Sigmoid colon (tissue), 7 donors: Measurements from ENCODE around the gene IL1R2. TPM values are rescaled to one million over a fixed set of nuclear protein-coding genes. Genes with fewer than 3 reads are reported as not detected.
A peak's percentile ranks its signal among the peaks of the same experiment; 100 is the strongest.

Experiments
- DNase-seq: peaks from one replicate; pipeline ENCODE4 v3.0.0-alpha.2; 2019
- H3K27ac ChIP-seq, 4 donors: fragments of 200-600 bp; sonication (generic); one replicate each; pipeline ENCODE4 v1.5.1; 2016 to 2019; ENCODE audit warnings: mild to moderate bottlenecking in 1 of 4
- H3K27me3 ChIP-seq, 3 donors: fragments of 200-600 bp; sonication (generic); one replicate each; pipeline ENCODE4 v1.5.1; 2019; ENCODE audit warnings: mild to moderate bottlenecking in 1 of 3
- H3K36me3 ChIP-seq, 4 donors: fragments of 200-600 bp; sonication (generic); one replicate each; pipeline ENCODE4 v1.5.1; 2016 to 2019
- H3K4me1 ChIP-seq, 4 donors: fragments of 200-600 bp; sonication (generic); one replicate each; pipeline ENCODE4 v1.5.1; 2017 to 2019
- H3K4me3 ChIP-seq, 4 donors: fragments of 200-600 bp; sonication (generic); one replicate each; pipeline ENCODE4 v1.5.1; 2017 to 2019; ENCODE audit warnings: mild to moderate bottlenecking in 2 of 4, moderate library complexity in 1 of 4
- H3K9me3 ChIP-seq, 4 donors: fragments of 200-600 bp in 3 of 4; sonication (generic) in 3 of 4; one replicate each; pipeline versions ENCODE4 v1.5.1 to v1.6.1; 2013 to 2019
- EP300 ChIP-seq, 4 donors: sonication (generic); formaldehyde crosslinking; IDR thresholded peaks; one replicate each; pipeline ENCODE4 v1.6.1; 2017; ENCODE audit warnings: antibody characterized with exemption in 4 of 4
- POLR2A ChIP-seq, 2 donors: fragments of 450-650 bp; IDR thresholded peaks; one replicate each; pipeline ENCODE4 v1.6.1; 2016; ENCODE audit warnings: antibody characterized with exemption in 2 of 2, mild to moderate bottlenecking in 2 of 2, moderate library complexity in 2 of 2
- POLR2AphosphoS5 ChIP-seq, 4 donors: sonication (generic); formaldehyde crosslinking; IDR thresholded peaks; one replicate each; pipeline ENCODE4 v1.6.1; 2017; ENCODE audit warnings: antibody characterized with exemption in 4 of 4
- WGBS, 2 donors: extraction: QIAGEN DNeasy Blood & Tissue Kit; methylation state at CpG; one replicate each; pipeline ENCODE4 v1.1.7; 2013; 5-methylcytosine and 5-hydroxymethylcytosine counted together
- intact Hi-C: fragments of 100-400 bp; cut with DNase I; formaldehyde crosslinking; loops from one replicate; pipeline ENCODE4 v1.15.1; 2023
- polyA plus RNA-seq, 3 donors: library from polyadenylated mRNA; stranded (reverse); fragments of 200-250 nt; gene quantifications; one replicate each; pipeline ENCODE4 v1.2.3, GENCODE V29; 2013
- total RNA-seq, 4 donors: library from RNA; depleted of rRNA; stranded (reverse); fragments of >200 nt; gene quantifications; one replicate each; pipeline ENCODE4 v1.1.0, GENCODE V29; 2016
- TF ChIP-seq, protein P1 (sequence below), 4 experiments: fragments of 450-650 bp in 3 of 4; fragments of 200-600 bp in 1 of 4; IDR thresholded peaks; one replicate each; pipeline ENCODE4 v1.5.1; 2016 to 2019; ENCODE audit warnings: antibody characterized with exemption in 4 of 4, mild to moderate bottlenecking in 3 of 4, moderate library complexity in 2 of 4
- donor health status: healthy with polysubstance abuse.
- donor health status: Bipolar disorder and iron deficiency.
- donor health status: healthy.

Gene IL1R2
- total and polyA plus RNA-seq, 7 donors, result 3.0 to 26.4 (median 15.9) TPM

DNA sequence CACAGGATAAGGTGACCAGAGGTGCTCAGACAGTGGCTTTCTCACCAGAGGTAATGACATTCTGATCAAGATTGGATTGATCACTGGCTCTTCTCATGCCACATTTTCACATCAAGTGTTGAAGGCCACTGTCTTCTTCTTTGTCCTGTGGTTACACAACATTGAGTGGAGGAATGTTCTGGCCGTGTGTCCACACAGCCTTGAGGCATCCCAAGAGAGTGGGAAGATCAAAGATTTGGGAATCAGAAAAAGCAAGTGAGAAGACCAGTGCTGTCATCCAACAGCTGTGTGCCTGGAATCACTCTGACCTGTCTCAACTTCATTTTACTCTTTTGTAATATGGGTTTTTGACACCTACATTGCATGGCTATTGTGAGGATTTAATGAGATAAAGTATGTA, 67.4 kb downstream of the IL1R2 start:
- DNase-seq, result no peak
- intact Hi-C loops, result no loop called here

DNA sequence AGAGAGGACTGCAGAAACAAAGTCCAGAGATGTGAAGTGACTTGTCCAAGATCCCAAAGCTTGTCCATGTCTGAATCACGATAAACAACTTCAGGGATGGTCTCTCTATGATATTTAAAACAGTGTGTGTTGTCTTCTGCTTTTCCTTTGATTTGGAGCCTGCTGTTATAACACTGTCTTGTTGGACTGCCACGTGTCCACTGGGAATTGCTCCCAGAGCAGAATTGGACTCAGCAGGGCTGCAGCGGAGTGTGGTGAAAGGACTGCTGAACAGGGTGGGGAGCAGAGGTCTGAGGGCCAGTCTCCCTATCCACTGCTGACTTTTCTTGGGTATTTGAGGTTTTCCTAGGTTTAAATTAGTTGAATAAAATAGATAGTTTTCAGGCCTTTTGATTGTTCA, 68.3 kb downstream of the IL1R2 start:
- Histone ChIP-seq H3K4me3 (no peak overlapping the region), H3K36me3 (no peaks in the 10 kb centered on the region), H3K9me3 (no peaks in the 10 kb centered on the region), H3K4me1 (peaks cover 0 to 59% (median 54%) of the 10 kb centered on the region in 4 donors), H3K27ac (peak overlapping the region; percentile 4 to 98 (median 44)), H3K27me3 (no peaks in the 10 kb centered on the region)
- intact Hi-C loops, result loop anchor here (5.0 kb wide), 2 partner anchors 38 to 363 kb away; partner anchors contain the start of gene MAP4K4
- DNase-seq, result no peak
- WGBS, 2 donors, result 72 to 76% methylated on average over 3 of the region's 3 CpGs
- TF ChIP-seq EP300 (IDR thresholded peaks at IDR 0.05) (no peak), POLR2AphosphoS5 (IDR thresholded peaks at IDR 0.05) (peak in 1 of 4 donors; percentile 9), POLR2A (IDR thresholded peaks at IDR 0.05) (no peak)
- TF ChIP-seq, protein P1, sequence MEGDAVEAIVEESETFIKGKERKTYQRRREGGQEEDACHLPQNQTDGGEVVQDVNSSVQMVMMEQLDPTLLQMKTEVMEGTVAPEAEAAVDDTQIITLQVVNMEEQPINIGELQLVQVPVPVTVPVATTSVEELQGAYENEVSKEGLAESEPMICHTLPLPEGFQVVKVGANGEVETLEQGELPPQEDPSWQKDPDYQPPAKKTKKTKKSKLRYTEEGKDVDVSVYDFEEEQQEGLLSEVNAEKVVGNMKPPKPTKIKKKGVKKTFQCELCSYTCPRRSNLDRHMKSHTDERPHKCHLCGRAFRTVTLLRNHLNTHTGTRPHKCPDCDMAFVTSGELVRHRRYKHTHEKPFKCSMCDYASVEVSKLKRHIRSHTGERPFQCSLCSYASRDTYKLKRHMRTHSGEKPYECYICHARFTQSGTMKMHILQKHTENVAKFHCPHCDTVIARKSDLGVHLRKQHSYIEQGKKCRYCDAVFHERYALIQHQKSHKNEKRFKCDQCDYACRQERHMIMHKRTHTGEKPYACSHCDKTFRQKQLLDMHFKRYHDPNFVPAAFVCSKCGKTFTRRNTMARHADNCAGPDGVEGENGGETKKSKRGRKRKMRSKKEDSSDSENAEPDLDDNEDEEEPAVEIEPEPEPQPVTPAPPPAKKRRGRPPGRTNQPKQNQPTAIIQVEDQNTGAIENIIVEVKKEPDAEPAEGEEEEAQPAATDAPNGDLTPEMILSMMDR (IDR thresholded peaks at IDR 0.05), result no peak

More for the DNA sequence above, 67.4 kb downstream of the IL1R2 start:
- no peak for TF ChIP-seq EP300 (IDR thresholded peaks at IDR 0.05)
- TF ChIP-seq POLR2AphosphoS5 (IDR thresholded peaks at IDR 0.05), result peak; percentile 18 to 62 (median 46)
- H3K36me3 ChIP-seq, result no peaks in the 10 kb centered on the region
- H3K9me3 ChIP-seq, result no peaks in the 10 kb centered on the region
- H3K27me3 ChIP-seq, result no peaks in the 10 kb centered on the region
- H3K4me1 ChIP-seq, result peaks cover 0 to 50% (median 46%) of the 10 kb centered on the region in 4 donors
- no peak overlapping the region for H3K4me3 ChIP-seq
- peak overlapping the region in 2 of 4 donors; percentile 16 to 31 for H3K27ac ChIP-seq
- 76 to 87% methylated on average over 1 of the region's 1 CpG for WGBS, 2 donors

DNA sequence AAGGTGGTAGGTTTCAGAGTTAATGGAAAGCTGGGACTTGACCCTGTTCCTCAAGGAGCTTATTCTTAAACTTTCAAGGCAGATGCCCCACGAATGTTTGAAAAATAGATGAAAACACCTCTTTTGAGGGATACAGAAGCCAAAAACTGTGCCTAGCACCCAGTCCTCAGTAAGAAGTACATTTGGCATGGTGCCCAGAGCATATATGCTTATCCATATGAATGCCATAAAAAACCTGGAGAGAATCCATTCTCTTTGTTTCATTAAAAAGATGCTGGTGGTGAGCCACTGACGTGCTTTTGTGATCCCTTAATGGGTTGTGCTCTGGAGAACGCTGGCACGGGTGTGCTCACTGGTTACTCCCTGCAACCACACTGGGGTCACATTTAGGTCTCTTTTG, 69.0 kb downstream of the IL1R2 start:
- TF ChIP-seq POLR2AphosphoS5 (IDR thresholded peaks at IDR 0.05), result no peak
- no peak for TF ChIP-seq EP300 (IDR thresholded peaks at IDR 0.05)
- TF ChIP-seq, protein P1 (IDR thresholded peaks at IDR 0.05), result no peak
- no peak for TF ChIP-seq POLR2A (IDR thresholded peaks at IDR 0.05)
- Histone ChIP-seq H3K27ac (peak overlapping the region in 2 of 4 donors; percentile 97 to 98), H3K27me3 (no peaks in the 10 kb centered on the region), H3K4me1 (peaks cover 0 to 66% (median 61%) of the 10 kb centered on the region in 4 donors), H3K36me3 (no peaks in the 10 kb centered on the region), H3K4me3 (no peak overlapping the region), H3K9me3 (no peaks in the 10 kb centered on the region)
- DNase-seq, result no peak
- intact Hi-C loops, result loop anchor here (5.0 kb wide), 2 partner anchors 38 to 363 kb away; partner anchors contain the start of gene MAP4K4
- WGBS, 2 donors, result 60 to 85% methylated on average over 4 of the region's 4 CpGs

DNA sequence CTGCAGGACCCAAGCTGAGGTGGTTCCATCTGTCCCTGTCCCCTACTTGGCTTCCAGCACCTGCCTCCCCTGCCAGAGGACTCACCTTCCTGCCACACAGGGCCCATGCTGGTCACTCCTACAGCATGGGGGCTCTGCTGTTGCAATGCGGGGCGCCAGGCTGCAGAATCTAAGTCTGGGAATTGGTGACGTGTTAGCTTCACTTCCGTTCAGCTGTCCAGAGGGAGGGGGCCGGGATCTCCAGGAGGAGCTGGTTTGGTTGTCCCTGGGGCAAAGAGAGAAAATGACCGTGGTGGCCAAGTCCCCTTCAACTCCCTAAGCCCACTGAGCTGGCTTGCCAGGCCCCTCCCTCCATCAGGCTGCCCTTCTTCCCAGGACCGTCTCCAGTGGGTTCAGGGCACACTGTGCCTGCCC, 69.5 kb downstream of the IL1R2 start:
- no peaks in the 10 kb centered on the region for H3K9me3 ChIP-seq
- WGBS, 2 donors, result 86 to 90% methylated on average over 7 of the region's 7 CpGs
- peak overlapping the region in 3 of 4 donors; percentile 92 to 98 (median 97) for H3K27ac ChIP-seq
- no peak for DNase-seq
- TF ChIP-seq, protein P1 (IDR thresholded peaks at IDR 0.05), result no peak
- TF ChIP-seq POLR2AphosphoS5 (IDR thresholded peaks at IDR 0.05), result no peak
- TF ChIP-seq EP300 (IDR thresholded peaks at IDR 0.05), result no peak
- no peak for TF ChIP-seq POLR2A (IDR thresholded peaks at IDR 0.05)
- H3K4me1 ChIP-seq, result peaks cover 0 to 71% (median 64%) of the 10 kb centered on the region in 4 donors
- H3K36me3 ChIP-seq, result no peaks in the 10 kb centered on the region
- intact Hi-C loops, result loop anchor here (5.0 kb wide), 2 partner anchors 39 to 364 kb away; partner anchors contain the start of gene MAP4K4
- H3K27me3 ChIP-seq, result no peaks in the 10 kb centered on the region
- H3K4me3 ChIP-seq, result no peak overlapping the region

DNA sequence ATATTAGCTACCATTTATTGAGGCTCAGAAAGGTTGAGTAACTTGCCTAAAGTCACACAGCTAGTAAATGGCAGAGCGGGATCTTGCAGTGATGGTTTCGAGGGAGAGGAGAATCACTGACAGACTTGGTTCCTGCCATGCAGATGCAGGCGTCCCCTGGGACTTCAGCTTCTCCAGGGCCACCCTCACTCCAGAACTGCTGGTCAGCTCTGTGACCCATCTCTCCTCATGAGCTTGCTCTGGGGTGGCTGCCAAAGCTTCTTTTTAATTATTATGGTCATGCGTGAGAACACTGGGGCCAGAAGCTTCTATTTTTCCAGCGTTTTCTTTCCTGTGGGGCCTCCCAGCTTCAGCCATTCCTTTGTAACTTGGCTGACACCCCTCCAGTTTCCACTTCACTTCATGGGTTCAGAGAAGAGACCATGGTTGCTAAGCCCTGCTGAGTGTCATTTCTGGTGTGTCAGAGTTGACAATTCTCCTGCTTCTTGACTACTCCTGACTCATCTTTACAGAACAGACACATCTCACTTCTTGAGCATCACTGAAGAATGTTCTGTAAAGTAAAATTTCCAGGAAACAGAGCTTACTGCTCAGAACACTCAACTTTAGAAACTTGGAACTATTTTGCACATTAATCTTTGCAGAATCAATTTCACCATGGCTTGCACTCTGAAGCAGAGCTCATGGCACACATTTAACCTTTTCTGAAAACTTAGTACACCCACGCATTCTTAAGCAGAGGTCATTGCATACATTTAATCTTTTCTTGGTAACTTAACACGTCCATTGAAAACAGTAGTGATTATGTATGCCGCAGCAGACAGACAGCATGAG, 70.4 kb downstream of the IL1R2 start:
- DNase-seq, result no peak

More for the DNA sequence above, 70.4 kb downstream of the IL1R2 start:
- intact Hi-C loops, result loop anchor here (5.0 kb wide), 2 partner anchors 40 to 365 kb away; partner anchors contain the start of gene MAP4K4
- no peaks in the 10 kb centered on the region for H3K9me3 ChIP-seq
- no peaks in the 10 kb centered on the region for H3K36me3 ChIP-seq
- H3K27ac ChIP-seq, result peak overlapping the region; percentile 89 to 98 (median 94)
- TF ChIP-seq POLR2AphosphoS5 (IDR thresholded peaks at IDR 0.05), result peak in 3 of 4 donors; percentile 62 to 83 (median 78)
- peak in 3 of 4 donors; percentile 29 to 71 (median 62) for TF ChIP-seq EP300 (IDR thresholded peaks at IDR 0.05)
- TF ChIP-seq POLR2A (IDR thresholded peaks at IDR 0.05), result no peak
- no peak overlapping the region for H3K4me3 ChIP-seq
- peaks cover 0 to 78% (median 68%) of the 10 kb centered on the region in 4 donors for H3K4me1 ChIP-seq
- WGBS, 2 donors, result 73 to 83% methylated on average over 8 of the region's 8 CpGs
- no peaks in the 10 kb centered on the region for H3K27me3 ChIP-seq
